ENCODE data around the gene CLEC2A.
"Not testable (repeated sequence)": the region's sequence is repeated elsewhere in the genome, so short reads cannot be mapped to it uniquely, and the experiment has no call there.

Gene CLEC2A

GRCh38 chr12:9932270-9932669 lies at the start of gene CLEC2A:
Gene CLEC2A, minus strand, starts transcription at chr12:9932370. Its CDS starts 41 bp downstream, at chr12:9932329.
- DNase-seq, result no peak

GRCh38 chr12:9980126-9980525 lies 48.0 kb upstream of the CLEC2A start:
- no peak for DNase-seq

- no peak for DNase-seq
Observed at GRCh38 chr12:9977916-9978315, 45.7 kb upstream of the CLEC2A start.

- not testable (repeated sequence) for DNase-seq
Observed at GRCh38 chr12:9976626-9977025, 44.5 kb upstream of the CLEC2A start.

- no peak for DNase-seq
Observed at GRCh38 chr12:9975614-9976013, 43.4 kb upstream of the CLEC2A start.

DNA sequence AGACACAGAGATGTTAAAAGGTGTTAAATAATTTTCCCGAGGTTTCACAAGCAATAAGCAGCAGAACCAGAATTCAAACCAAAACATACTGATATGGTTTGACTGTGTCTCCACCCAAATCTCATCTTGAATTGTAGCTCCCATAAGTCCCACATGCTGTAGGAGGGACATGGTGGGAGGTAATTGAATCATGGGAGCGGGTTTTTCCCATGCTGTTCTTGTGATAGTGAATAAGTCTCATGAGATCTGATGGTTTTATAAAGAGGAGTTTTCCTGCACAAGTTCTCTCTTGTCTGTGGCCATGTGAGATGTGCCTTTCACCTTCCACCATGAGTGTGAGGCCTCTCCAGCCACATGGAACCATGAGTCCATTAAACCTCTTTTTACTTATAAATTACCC lies 42.6 kb upstream of the CLEC2A start:
- not testable (repeated sequence) for DNase-seq

DNA sequence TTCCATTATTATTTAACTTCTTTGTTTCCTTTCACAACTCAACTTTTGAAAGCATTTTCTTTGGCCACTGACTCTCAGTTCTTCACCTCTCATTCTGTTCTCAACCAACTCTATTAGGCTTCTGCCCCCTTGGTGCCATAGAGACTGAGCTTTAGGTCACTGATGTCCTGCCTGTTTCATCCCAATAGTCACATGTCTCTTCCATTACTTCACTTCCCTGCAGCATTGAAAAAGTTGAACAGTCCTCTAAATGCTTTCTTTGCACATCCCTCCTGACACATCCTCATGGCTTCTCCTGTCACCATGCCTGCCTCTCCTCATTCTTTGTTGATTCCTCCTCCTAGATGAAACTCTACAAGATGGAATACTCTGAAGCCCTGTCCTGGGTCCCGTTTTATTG lies 41.8 kb upstream of the CLEC2A start:
- DNase-seq, result no peak

- no peak for DNase-seq
Observed at GRCh38 chr12:9971181-9971580, 39.0 kb upstream of the CLEC2A start, which contains the start of gene CLEC12A. Gene CLEC12A, plus strand, starts transcription at chr12:9971409. Its CDS starts 188 bp downstream, at chr12:9971597.

GRCh38 chr12:9969673-9970072 lies 37.5 kb upstream of the CLEC2A start:
- peak; percentile 66 for DNase-seq

DNA sequence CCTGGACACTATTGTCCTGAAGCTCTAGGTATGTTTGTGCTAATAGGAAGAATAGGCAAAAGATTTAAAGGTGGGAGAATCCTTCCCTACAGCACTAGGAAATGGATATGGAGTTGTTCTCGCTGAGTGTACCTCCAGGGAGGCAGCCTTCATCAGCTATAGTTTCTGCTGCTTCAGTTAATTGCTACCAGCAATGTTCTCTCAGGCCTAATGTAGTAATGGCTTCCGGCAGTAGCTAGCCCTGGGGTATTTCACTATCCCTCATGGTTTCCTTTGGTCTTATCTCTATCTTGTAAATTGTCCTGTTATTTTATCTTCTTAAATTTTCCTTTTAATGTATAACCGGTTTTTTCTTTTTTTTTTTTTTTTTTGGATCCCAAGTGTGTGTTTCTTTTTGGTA lies 29.7 kb upstream of the CLEC2A start:
- no peak for DNase-seq

DNA sequence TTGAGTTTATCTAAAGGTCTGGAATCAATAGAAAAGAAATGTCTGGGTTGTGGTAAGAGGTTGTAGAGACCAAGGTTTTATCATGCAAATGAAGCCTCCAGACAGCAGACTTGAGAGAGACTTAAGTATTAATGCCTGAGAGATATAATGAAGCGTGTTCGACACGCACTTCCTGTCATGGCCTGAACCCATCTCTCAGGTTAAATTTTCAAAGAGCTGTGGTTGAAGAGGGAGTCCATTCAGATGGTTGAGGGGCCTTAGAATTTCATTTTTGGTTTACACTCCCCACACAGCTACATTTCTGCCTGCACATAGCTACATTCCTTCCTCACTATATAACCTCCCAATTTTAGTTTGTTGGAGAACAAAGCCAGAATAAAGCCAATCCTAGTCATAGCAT lies 28.9 kb upstream of the CLEC2A start:
- DNase-seq, result no peak

- DNase-seq, result no peak
Observed at GRCh38 chr12:9960590-9960989, 28.4 kb upstream of the CLEC2A start.

DNA sequence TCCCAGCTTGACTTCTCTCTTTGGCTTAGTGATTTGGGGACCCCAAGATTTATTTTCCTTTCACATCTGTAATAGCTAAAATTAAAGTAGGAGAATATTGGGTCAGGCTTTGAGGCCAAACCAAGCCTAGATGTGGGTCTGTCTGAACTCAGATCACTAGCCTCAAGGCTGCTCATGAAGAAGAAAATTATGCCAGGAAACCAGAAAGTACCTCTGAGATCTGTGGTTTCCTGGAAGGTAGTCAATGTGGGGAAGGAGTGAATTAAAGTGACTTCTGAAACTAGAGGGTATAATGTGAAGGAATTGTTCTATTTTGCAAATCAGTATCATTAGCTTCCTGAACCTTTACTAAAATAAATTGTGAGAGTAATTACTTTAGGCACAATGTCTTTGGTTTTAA lies 25.7 kb upstream of the CLEC2A start:
- no peak for DNase-seq

DNA sequence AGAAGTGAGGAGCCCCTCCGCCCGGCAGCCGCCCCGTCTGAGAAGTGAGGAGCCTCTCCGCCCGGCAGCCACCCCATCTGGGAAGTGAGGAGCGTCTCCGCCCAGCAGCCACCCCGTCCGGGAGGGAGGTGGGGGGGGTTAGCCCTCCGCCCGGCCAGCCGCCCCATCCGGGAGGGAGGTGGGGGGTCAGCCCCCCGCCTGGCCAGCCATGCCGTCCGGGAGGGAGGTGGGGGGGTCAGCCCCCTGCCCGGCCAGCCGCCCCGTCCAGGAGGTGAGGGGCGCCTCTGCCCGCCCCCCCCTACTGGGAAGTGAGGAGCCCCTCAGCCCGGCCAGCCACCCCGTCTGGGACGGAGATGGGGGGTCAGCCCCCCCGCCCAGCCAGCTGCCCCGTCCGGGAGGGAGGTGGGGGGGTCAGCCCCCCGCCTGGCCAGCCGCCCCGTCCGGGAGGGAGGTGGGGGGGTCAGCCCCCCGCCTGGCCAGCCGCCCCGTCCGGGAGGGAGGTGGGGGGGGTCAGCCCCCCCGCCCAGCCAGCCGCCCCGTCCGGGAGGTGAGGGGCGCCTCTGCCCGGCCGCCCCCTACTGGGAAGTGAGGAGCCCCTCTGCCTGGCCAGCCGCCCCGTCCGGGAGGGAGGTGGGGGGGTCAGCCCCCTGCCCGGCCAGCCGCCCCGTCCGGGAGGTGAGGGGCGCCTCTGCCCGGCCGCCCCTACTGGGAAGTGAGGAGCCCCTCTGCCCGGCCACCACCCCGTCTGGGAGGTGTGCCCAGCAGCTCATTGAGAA lies 21.0 kb upstream of the CLEC2A start:
- not testable (repeated sequence) for DNase-seq

GRCh38 chr12:9951026-9951675 lies 19.0 kb upstream of the CLEC2A start:
- DNase-seq, result no peak

GRCh38 chr12:9948606-9949296 lies 16.6 kb upstream of the CLEC2A start:
- no peak for DNase-seq

GRCh38 chr12:9947674-9948073 lies 15.5 kb upstream of the CLEC2A start:
- DNase-seq, result no peak

DNA sequence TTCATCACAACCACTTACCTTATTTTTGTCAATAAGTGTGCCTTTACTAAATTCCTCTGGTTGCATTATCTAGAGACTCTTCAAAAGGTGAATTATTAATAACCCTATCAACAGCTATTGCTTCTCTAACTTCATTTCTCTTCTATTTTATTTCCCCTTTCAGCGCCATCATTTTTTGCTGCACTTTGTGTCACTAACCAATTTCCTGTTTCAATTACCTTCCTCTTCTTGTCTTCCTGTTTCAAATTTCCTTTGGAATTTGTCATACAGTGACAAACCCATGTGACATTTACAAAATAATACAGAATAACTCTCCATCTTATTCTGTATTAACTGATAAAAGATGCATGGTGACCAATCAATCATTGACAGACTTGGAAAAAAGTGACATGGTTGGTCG lies 12.2 kb upstream of the CLEC2A start:
- no peak for DNase-seq

DNA sequence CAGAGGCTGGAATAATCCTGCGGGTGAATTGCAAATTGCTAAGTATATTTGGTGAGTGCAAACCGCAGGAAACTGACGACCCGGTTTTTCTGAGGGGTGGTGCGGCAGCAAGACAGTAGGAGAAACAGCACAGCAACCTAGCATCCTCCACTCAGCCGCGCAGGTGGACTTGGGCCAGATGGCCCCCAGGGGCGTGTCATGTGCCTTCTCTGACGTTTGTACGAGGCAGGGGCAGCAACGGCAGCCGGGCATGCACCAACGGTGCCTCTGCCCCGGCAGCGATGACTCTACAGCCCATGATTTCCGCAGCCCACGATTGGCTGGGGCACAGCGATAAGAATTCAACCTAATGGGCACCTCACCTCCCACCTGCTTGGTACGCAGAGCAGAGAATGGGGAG lies 11.1 kb upstream of the CLEC2A start:
- peak; percentile 86 for DNase-seq

GRCh38 chr12:9941838-9942237 lies 9.7 kb upstream of the CLEC2A start:
- peak; percentile 18 for DNase-seq

- DNase-seq, result no peak
Observed at GRCh38 chr12:9940375-9940774, 8.2 kb upstream of the CLEC2A start.

GRCh38 chr12:9936591-9936990 lies 4.4 kb upstream of the CLEC2A start:
- DNase-seq, result no peak

GRCh38 chr12:9935026-9935425 lies 2.9 kb upstream of the CLEC2A start:
- no peak for DNase-seq

DNA sequence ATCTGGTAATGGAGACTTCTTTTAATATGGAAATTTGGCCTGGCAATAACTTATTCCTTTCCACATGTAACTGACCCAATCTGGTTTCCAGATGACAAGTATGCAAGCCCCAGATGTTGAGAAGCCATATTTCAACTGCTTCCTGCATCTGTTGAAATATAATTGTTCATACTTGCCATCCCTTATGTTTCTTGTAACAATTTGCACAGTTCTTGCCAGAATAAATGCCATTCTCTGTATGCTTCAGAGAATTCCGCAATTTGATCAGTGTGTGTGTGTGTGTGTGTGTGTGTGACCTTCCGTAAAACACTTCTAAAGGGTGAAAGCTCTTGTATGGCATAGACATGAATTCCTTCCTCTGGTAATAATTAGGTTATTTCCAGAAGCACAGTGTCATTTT lies 1.8 kb upstream of the CLEC2A start:
- no peak for DNase-seq

All from NCI-H526 treated with DMSO at 0.1 percent for 48 hours (cell line).